Measurements from ENCODE around the gene CMTM8.

The CMTM8 gene

GRCh38 chr3:32405155-32405554 is 166.7 kb downstream of the CMTM8 start:
- H3K79me2 ChIP-seq (ENCODE audit: low read length), result peaks cover 53% of the 10 kb centered on the region
- H3K27ac ChIP-seq (ENCODE audit: low read length), result no peak overlapping the region
- no peak overlapping the region for H2AFZ ChIP-seq (ENCODE audit: low read depth, low read length)
- no peaks in the 10 kb centered on the region for H3K9me3 ChIP-seq (ENCODE audit: insufficient read depth, low read length)
- H3K4me3 ChIP-seq (ENCODE audit: low read length), result no peak overlapping the region
- H3K4me1 ChIP-seq (ENCODE audit: low read length), result peaks cover 37% of the 10 kb centered on the region
- TF ChIP-seq, protein P1, sequence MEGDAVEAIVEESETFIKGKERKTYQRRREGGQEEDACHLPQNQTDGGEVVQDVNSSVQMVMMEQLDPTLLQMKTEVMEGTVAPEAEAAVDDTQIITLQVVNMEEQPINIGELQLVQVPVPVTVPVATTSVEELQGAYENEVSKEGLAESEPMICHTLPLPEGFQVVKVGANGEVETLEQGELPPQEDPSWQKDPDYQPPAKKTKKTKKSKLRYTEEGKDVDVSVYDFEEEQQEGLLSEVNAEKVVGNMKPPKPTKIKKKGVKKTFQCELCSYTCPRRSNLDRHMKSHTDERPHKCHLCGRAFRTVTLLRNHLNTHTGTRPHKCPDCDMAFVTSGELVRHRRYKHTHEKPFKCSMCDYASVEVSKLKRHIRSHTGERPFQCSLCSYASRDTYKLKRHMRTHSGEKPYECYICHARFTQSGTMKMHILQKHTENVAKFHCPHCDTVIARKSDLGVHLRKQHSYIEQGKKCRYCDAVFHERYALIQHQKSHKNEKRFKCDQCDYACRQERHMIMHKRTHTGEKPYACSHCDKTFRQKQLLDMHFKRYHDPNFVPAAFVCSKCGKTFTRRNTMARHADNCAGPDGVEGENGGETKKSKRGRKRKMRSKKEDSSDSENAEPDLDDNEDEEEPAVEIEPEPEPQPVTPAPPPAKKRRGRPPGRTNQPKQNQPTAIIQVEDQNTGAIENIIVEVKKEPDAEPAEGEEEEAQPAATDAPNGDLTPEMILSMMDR (IDR thresholded peaks at IDR 0.05; ENCODE audit: low read depth, low read length), result no peak
- TF ChIP-seq EZH2phosphoT487 (IDR thresholded peaks at IDR 0.05; ENCODE audit: low read depth), result no peak
- 0 out of 2 replicates have a peak, but pooled peaks cover 3% of the 10 kb centered on the region for H4K20me1 ChIP-seq (ENCODE audit: insufficient read depth, low read length)
- H3K27me3 ChIP-seq (ENCODE audit: low read depth, low read length), result no peaks in the 10 kb centered on the region
- H3K9ac ChIP-seq (ENCODE audit: low read length), result no peak overlapping the region
- peaks cover 5% of the 10 kb centered on the region for H3K36me3 ChIP-seq (replicated peaks; ENCODE audit: low read depth, low read length)
- H3K4me2 ChIP-seq (ENCODE audit: low read length), result no peak overlapping the region

GRCh38 chr3:32405711-32406323 is 167.3 kb downstream of the CMTM8 start:
- Histone ChIP-seq H3K4me3 (ENCODE audit: low read length) (no peak overlapping the region), H2AFZ (ENCODE audit: low read depth, low read length) (no peak overlapping the region), H3K79me2 (ENCODE audit: low read length) (peaks cover 50% of the 10 kb centered on the region), H3K9me3 (ENCODE audit: insufficient read depth, low read length) (no peaks in the 10 kb centered on the region), H3K9ac (ENCODE audit: low read length) (no peak overlapping the region), H3K4me2 (ENCODE audit: low read length) (no peak overlapping the region), H3K4me1 (ENCODE audit: low read length) (peaks cover 37% of the 10 kb centered on the region), H3K27ac (ENCODE audit: low read length) (no peak overlapping the region), H3K36me3 (replicated peaks; ENCODE audit: low read depth, low read length) (peaks cover 5% of the 10 kb centered on the region), H3K27me3 (ENCODE audit: low read depth, low read length) (no peaks in the 10 kb centered on the region), H4K20me1 (ENCODE audit: insufficient read depth, low read length) (0 out of 2 replicates have a peak, but pooled peaks cover 3% of the 10 kb centered on the region)
- TF ChIP-seq, protein P1 (IDR thresholded peaks at IDR 0.05; ENCODE audit: low read depth, low read length), result no peak
- TF ChIP-seq EZH2phosphoT487 (IDR thresholded peaks at IDR 0.05; ENCODE audit: low read depth), result no peak

DNA sequence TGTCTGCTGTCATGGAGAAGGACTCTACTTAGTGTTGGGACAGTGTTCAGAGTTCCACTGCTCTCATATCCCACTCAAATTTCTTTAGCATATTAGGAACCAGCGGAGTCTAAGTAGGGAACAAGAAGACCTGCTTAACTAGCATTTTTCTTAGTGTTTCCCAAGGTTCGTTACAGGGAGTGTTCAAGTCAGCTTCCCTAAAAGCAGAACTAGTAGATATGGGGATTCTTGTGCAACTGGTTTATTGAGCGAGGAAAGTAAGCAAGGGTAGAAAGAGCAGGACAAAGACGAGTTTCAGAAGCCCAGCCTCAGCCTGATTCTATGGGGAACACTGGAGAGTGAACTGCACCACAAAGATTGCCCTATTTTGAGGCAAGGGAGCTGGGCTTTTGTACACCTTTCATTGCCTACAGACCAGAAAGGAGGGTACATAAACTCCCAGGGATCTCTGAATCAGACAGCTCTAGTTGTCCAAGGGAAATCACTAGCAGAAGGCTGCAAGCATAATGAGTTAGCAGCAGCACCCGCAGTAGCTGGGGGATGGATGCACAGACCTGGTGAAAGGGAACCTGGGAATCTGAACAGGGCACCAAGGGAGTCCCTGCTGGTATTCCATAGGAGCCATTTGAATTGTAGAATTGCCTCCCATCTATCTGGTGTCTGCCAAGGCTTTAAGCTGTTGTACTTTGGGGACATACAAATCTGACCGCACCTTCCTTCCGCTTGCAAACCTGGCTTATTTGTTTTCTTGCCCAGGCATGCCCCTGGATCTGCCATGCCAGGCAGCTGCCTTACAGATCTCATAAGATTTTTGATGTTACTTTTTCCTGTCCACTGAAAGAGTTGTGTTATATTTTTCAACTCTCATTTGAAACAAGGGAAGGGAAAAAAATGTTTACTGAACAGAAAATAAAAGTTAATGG is 168.3 kb downstream of the CMTM8 start:
- peaks cover 45% of the 10 kb centered on the region for H3K79me2 ChIP-seq (ENCODE audit: low read length)
- H3K4me2 ChIP-seq (ENCODE audit: low read length), result no peak overlapping the region
- H3K4me3 ChIP-seq (ENCODE audit: low read length), result no peak overlapping the region
- H3K9me3 ChIP-seq (ENCODE audit: insufficient read depth, low read length), result no peaks in the 10 kb centered on the region
- no peaks in the 10 kb centered on the region for H3K27me3 ChIP-seq (ENCODE audit: low read depth, low read length)
- no peak overlapping the region for H2AFZ ChIP-seq (ENCODE audit: low read depth, low read length)
- H4K20me1 ChIP-seq (ENCODE audit: insufficient read depth, low read length), result 0 out of 2 replicates have a peak, but pooled peaks cover 3% of the 10 kb centered on the region
- TF ChIP-seq EZH2phosphoT487 (IDR thresholded peaks at IDR 0.05; ENCODE audit: low read depth), result no peak
- TF ChIP-seq, protein P1 (IDR thresholded peaks at IDR 0.05; ENCODE audit: low read depth, low read length), result no peak
- peaks cover 29% of the 10 kb centered on the region for H3K4me1 ChIP-seq (ENCODE audit: low read length)
- H3K36me3 ChIP-seq (replicated peaks; ENCODE audit: low read depth, low read length), result peaks cover 5% of the 10 kb centered on the region
- no peak overlapping the region for H3K27ac ChIP-seq (ENCODE audit: low read length)
- no peak overlapping the region for H3K9ac ChIP-seq (ENCODE audit: low read length)

Measured in OCI-LY3 (cell line).